OCI-LY3 (cell line): ENCODE measurements around the gene GMPPA.

Experiments used
- EZH2phosphoT487 ChIP-seq: fragments of 200-600 bp; shearing (Covaris generic); IDR thresholded peaks from 2 replicates; pipeline ENCODE4 v1.6.1; 2018; ENCODE audit warnings: antibody characterized with exemption, mixed run types, low read depth
- TF ChIP-seq, protein P1 (sequence below): fragments of 200-600, 300-600 bp; sonication (generic); IDR thresholded peaks from 2 replicates; pipeline ENCODE4 v1.5.1; 2014; ENCODE audit warnings: antibody characterized with exemption, low read length, low read depth

DNA sequence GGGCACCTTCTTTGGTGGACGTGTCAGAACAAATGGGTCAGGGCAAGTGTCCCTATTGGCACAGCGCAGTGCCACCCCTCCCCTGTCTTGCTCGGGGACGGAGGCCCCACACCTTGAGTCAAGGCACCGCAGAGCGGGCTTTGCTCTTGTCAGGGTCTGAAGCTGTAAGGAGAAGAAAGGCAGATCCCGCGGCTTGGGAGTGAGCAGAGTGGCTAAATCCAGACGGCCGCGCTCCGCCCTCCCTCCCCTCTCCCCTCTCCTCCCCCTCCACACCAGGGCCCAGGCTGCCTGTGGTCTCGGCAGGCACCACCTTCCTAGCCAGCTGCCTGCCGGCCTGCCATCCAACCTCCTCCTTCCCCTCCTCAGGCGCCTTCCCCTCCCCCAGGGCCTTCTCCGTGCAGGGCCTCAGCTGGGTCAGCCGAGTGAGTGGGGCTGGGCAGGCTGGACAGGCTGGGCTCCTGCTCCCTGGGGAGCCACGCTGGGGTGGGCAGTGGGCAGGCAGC is 38.2 kb upstream of the GMPPA start:
- TF ChIP-seq, protein P1, sequence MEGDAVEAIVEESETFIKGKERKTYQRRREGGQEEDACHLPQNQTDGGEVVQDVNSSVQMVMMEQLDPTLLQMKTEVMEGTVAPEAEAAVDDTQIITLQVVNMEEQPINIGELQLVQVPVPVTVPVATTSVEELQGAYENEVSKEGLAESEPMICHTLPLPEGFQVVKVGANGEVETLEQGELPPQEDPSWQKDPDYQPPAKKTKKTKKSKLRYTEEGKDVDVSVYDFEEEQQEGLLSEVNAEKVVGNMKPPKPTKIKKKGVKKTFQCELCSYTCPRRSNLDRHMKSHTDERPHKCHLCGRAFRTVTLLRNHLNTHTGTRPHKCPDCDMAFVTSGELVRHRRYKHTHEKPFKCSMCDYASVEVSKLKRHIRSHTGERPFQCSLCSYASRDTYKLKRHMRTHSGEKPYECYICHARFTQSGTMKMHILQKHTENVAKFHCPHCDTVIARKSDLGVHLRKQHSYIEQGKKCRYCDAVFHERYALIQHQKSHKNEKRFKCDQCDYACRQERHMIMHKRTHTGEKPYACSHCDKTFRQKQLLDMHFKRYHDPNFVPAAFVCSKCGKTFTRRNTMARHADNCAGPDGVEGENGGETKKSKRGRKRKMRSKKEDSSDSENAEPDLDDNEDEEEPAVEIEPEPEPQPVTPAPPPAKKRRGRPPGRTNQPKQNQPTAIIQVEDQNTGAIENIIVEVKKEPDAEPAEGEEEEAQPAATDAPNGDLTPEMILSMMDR, result no peak
- TF ChIP-seq EZH2phosphoT487, result no peak
